RPMI7951 (cell line): Measurements from ENCODE around the gene SAP30. TPM values are rescaled to one million over a fixed set of nuclear protein-coding genes. Genes with fewer than 3 reads are reported as not detected.

ENCODE experiments used
- DNase-seq: peaks from one replicate; pipeline ENCODE4 v3.0.0-alpha.2; 2012; ENCODE audit warnings: low read depth
- total RNA-seq: library from RNA; depleted of rRNA; stranded (reverse); fragments of >200 nt; shearing (Covaris generic); gene quantifications from 2 replicates; pipeline ENCODE4 v1.2.3, GENCODE V29; 2014; rRNA removed

The SAP30 gene
- total RNA-seq, 1 experiment from 2014 or later = 54.4 TPM

- peak; percentile 67 for DNase-seq
Measured at GRCh38 chr4:173415092-173415491, 44.3 kb downstream of the SAP30 start.

- no peak for DNase-seq
Measured at GRCh38 chr4:173415885-173416653, 45.3 kb downstream of the SAP30 start.

DNA sequence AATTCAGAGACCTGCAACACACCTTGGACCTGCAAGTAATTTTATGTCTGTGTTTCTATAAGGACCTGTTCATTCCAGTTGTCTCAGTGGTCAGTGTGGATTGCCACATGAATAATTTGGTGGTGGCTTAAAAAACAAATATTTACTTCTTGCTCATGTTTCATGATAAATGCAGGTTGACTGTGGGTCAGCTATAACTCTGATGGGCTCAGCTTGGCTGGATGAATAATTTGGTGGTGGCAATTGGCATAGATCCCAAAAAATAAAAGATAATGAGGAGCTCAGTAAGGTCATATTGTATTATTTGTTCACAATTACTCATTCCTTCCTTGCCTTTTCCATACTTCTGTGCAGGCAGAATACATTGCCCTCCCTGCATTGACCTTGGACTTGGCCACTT is 47.1 kb downstream of the SAP30 start:
- DNase-seq = no peak

DNA sequence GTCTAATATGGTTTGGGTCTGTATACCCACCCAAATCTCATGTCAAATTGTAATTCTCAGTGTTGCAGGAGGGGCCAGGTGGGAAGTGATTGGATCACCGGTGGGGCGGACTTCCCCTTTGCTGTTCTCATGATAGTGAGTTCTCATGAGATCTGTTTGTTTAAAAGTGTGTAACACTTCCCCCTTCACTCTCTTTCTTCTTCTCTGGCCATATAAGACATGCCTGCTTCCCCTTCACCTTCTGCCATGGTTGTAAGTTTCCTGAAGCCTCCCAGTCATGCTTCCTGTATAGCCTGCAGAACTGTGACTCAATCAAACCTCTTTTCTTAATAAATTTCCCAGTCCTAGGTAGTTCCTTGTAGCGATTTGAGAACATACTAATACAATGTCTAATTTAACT is 47.9 kb downstream of the SAP30 start:
- no peak for DNase-seq

GRCh38 chr4:173420324-173420752 is 49.6 kb downstream of the SAP30 start:
- DNase-seq = peak; percentile 27

DNA sequence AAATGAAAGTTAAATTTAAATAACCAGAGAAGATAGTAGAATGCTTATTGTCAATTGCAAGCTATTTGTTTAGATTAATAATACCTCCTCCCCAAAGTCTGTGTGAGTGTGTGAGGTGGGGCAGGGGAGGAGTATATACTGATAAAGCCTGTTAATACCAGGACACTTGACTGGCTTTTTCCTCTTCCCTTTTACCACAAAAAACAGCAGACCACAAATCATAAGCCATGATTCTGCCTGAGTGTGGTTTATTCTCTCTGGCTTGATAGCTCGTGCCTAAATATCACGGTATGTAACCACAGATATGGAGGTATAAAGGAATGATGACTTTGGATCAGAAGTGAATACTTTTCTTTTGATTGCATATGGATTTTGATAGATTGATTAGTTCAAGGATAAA is 50.0 kb downstream of the SAP30 start:
- no peak for DNase-seq

DNA sequence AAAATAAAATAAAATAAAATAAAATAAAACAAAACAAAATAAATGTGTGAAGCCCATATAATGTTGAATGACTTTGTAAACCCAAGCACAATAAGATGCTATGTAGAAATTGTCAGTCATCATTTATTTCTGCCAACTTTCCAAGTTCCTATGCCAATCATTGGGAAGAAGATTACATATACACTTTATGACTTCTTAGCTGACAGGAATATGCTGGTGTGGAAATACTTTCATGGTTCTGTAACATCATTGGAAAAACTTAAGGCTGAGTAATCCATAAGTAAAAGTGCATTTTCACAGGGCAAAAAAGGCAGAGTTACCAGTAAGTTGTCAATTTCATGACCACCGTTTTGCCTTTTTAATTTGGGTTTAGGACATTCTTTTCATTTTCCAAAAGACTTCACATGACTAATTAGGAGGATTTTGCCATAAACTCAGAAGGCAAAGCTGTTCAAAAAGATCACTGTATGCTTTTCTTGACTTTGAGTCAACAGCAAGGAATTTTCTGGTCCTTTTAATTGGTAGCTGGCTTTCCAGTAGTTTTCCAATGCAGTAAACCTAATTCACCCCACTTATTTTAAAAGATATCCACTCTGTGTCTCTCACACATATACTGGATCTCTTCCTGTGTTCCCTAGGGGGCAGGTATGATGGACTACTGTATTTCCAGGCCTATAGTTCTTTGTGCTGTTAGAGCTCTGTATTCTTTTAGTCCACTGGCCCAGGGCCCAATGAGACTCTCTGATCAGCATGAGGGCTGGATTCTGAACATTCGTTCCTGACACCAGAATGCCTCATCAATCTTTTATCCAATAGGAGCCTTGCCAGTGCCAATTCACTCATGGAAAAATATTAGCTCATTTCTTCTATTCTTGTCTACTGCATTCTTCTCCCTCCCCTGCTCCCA is 54.4 kb downstream of the SAP30 start:
- DNase-seq = peak; percentile 62

DNA sequence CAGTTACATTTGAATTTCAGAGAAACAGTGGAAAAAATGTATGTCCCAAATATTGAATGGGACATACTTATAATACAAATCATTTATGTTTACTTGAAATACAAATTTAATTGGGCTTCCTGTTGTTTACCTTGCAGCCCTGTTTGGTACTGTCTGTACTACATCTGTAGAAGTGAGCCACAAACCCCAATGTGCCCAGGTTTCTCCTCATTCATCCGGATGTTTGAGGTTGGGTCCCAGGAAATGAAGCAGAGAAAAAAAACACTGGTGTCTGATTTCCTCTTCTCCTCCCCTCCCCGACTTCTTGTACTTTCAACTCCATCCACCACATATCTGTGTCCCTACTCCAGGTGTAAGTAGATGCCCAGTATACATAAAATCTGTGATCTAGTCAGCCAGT is 55.3 kb downstream of the SAP30 start:
- no peak for DNase-seq

Other genes starting within 250 kb of the SAP30 start
- 16.2 and 18.3 TPM in 2 replicates for gene GALNT7, start 202.1 kb upstream of the SAP30 start, total RNA-seq
- gene HMGB2, start 36.6 kb upstream of the SAP30 start, total RNA-seq = 254 and 259 TPM in 2 replicates
- 0.10 and 0.12 TPM in 2 replicates for gene SCRG1, start 28.2 kb downstream of the SAP30 start, total RNA-seq
- 0.36 and 0.39 TPM in 2 replicates for gene HAND2, start 159.3 kb downstream of the SAP30 start, total RNA-seq